GM13976 (cell line): ENCODE measurements around the gene COPZ2.

Source experiments
- DNase-seq: peaks from one replicate; pipeline ENCODE4 v3.0.0; 2012; ENCODE audit warnings: low spot score
- CTCF ChIP-seq: IDR thresholded peaks from 2 replicates; pipeline ENCODE4 v1.5.1; 2012; ENCODE audit warnings: borderline replicate concordance, mild to moderate bottlenecking; ENCODE audit not compliant: insufficient read depth; ENCODE audit errors: extremely low read depth, missing control alignments, control extremely low read depth
- in situ Hi-C: fragments of 300-500 bp; cut with MboI; formaldehyde crosslinking; loops from one replicate; pipeline ENCODE4 v1.12.0; 2022; ENCODE audit warnings: low sequenced_read_pairs, mixed read lengths, inconsistent platforms; ENCODE audit not compliant: unreplicated experiment

Gene COPZ2

GRCh38 chr17:48062273-48062672 is 24.7 kb upstream of the COPZ2 start:
- in situ Hi-C loops: no loop called here
- TF ChIP-seq CTCF: no peak
- DNase-seq: no peak

GRCh38 chr17:48060249-48060648 is 22.7 kb upstream of the COPZ2 start:
- in situ Hi-C loops: no loop called here
- no peak for DNase-seq
- TF ChIP-seq CTCF: no peak

GRCh38 chr17:48059125-48059668 is 21.6 kb upstream of the COPZ2 start:
- no peak for DNase-seq
- in situ Hi-C loops: no loop called here
- no peak for TF ChIP-seq CTCF

- in situ Hi-C loops: no loop called here
- no peak for DNase-seq
- TF ChIP-seq CTCF: no peak
Measured at GRCh38 chr17:48058393-48059124, 21.0 kb upstream of the COPZ2 start.

GRCh38 chr17:48057626-48058025 is 20.0 kb upstream of the COPZ2 start:
- no peak for TF ChIP-seq CTCF
- in situ Hi-C loops: no loop called here

GRCh38 chr17:48056879-48057278 is 19.3 kb upstream of the COPZ2 start:
- no peak for DNase-seq
- no peak for TF ChIP-seq CTCF
- in situ Hi-C loops: no loop called here

More at GRCh38 chr17:48057626-48058025, 20.0 kb upstream of the COPZ2 start:
- no peak for DNase-seq
